Vagina (tissue), 2 donors: ENCODE results near the gene ARHGAP23. TPM values are rescaled to one million over a fixed set of nuclear protein-coding genes. Genes with fewer than 3 reads are reported as not detected.
A peak's percentile ranks its signal among the peaks of the same experiment; 100 is the strongest.
"Not testable (repeated sequence)": the region's sequence is repeated elsewhere in the genome, so short reads cannot be mapped to it uniquely, and the experiment has no call there.

ENCODE experiments used
- DNase-seq, 2 donors: peaks; one replicate each; pipeline ENCODE4 v3.0.0-alpha.2; 2017; ENCODE audit errors: extremely low spot score in 2 of 2
- H3K27ac ChIP-seq: fragments of 200-600 bp; sonication (generic); one replicate; pipeline ENCODE4 v1.5.1; 2019
- H3K27me3 ChIP-seq: fragments of 200-600 bp; sonication (generic); one replicate; pipeline ENCODE4 v1.5.1; 2019
- H3K36me3 ChIP-seq, 2 donors: fragments of 200-600 bp; sonication (generic); one replicate each; pipeline ENCODE4 v1.5.1; 2017 to 2019
- H3K4me1 ChIP-seq: fragments of 200-600 bp; sonication (generic); one replicate; pipeline ENCODE4 v1.5.1; 2019
- H3K4me3 ChIP-seq, 2 donors: fragments of 200-600 bp; sonication (generic); 1 replicate in 1 of 2; 2 replicates in 1 of 2; pipeline ENCODE4 v1.5.1; 2016 to 2019
- H3K9me3 ChIP-seq: fragments of 200-600 bp; sonication (generic); one replicate; pipeline ENCODE4 v1.5.1; 2019
- CTCF ChIP-seq, 3 experiments: fragments of 450-650 bp in 2 of 3; fragments of 200-600 bp in 1 of 3; sonication (generic) in 1 of 3; IDR thresholded peaks; one replicate each; pipeline ENCODE4 v1.5.1; 2017 to 2019; ENCODE audit warnings: antibody characterized with exemption in 3 of 3, mild to moderate bottlenecking in 2 of 3, moderate library complexity in 2 of 3
- POLR2A ChIP-seq, 2 donors: fragments of 450-650 bp; IDR thresholded peaks; one replicate each; pipeline ENCODE4 v1.6.1; 2017; ENCODE audit warnings: antibody characterized with exemption in 2 of 2, mild to moderate bottlenecking in 2 of 2, moderate library complexity in 2 of 2
- POLR2AphosphoS5 ChIP-seq, 2 donors: sonication (generic); formaldehyde crosslinking; IDR thresholded peaks; one replicate each; pipeline ENCODE4 v1.9.0; 2017; ENCODE audit warnings: antibody characterized with exemption in 2 of 2, mild to moderate bottlenecking in 2 of 2, low read depth in 1 of 2; ENCODE audit not compliant: insufficient read depth in 1 of 2
- intact Hi-C: fragments of 100-400 bp; cut with DNase I; formaldehyde crosslinking; loops from one replicate; pipeline ENCODE4 v1.15.1; 2023
- total RNA-seq: library from RNA; depleted of rRNA; stranded (reverse); fragments of >200 nt; gene quantifications from one replicate; pipeline ENCODE4 v1.2.3, GENCODE V29; 2016

ARHGAP23 gene
- total RNA-seq, 1 donor from 2014 or later, result 70.2 TPM

- no peak for DNase-seq
- Histone ChIP-seq H3K27me3 (no peaks in the 10 kb centered on the region), H3K9me3 (no peaks in the 10 kb centered on the region), H3K4me1 (peaks cover 19% of the 10 kb centered on the region), H3K27ac (no peak overlapping the region), H3K4me3 (peak overlapping the region; percentile 18 to 30), H3K36me3 (peaks cover 0 to 21% of the 10 kb centered on the region in 2 donors)
- intact Hi-C loops, result no loop called here
- TF ChIP-seq POLR2AphosphoS5 (IDR thresholded peaks at IDR 0.05; ENCODE audit: insufficient read depth in 1 of 2, low read depth in 1 of 2) (no peak), POLR2A (IDR thresholded peaks at IDR 0.05) (no peak), CTCF (IDR thresholded peaks at IDR 0.05) (no peak)
These were observed 82.3 kb downstream of the ARHGAP23 start for GRCh38 chr17:38510421-38511149.

GRCh38 chr17:38511150-38512108, 83.2 kb downstream of the ARHGAP23 start:
- TF ChIP-seq CTCF (IDR thresholded peaks at IDR 0.05) (no peak), POLR2A (IDR thresholded peaks at IDR 0.05) (no peak), POLR2AphosphoS5 (IDR thresholded peaks at IDR 0.05; ENCODE audit: insufficient read depth in 1 of 2, low read depth in 1 of 2) (no peak)
- H3K9me3 ChIP-seq, result no peaks in the 10 kb centered on the region
- intact Hi-C loops, result no loop called here
- H3K4me1 ChIP-seq, result peaks cover 19% of the 10 kb centered on the region
- no peak for DNase-seq
- no peaks in the 10 kb centered on the region for H3K27me3 ChIP-seq
- H3K27ac ChIP-seq, result no peak overlapping the region
- H3K36me3 ChIP-seq, result peaks cover 0 to 13% of the 10 kb centered on the region in 2 donors
- H3K4me3 ChIP-seq, result no peak overlapping the region

GRCh38 chr17:38512473-38513058, 84.3 kb downstream of the ARHGAP23 start:
- intact Hi-C loops, result no loop called here
- peaks cover 0 to 3% of the 10 kb centered on the region in 2 donors for H3K36me3 ChIP-seq
- no peak overlapping the region for H3K27ac ChIP-seq
- DNase-seq, result no peak
- no peaks in the 10 kb centered on the region for H3K27me3 ChIP-seq
- H3K4me1 ChIP-seq, result peaks cover 19% of the 10 kb centered on the region
- H3K4me3 ChIP-seq, result no peak overlapping the region
- TF ChIP-seq CTCF (IDR thresholded peaks at IDR 0.05) (no peak), POLR2AphosphoS5 (IDR thresholded peaks at IDR 0.05; ENCODE audit: insufficient read depth in 1 of 2, low read depth in 1 of 2) (no peak), POLR2A (IDR thresholded peaks at IDR 0.05) (no peak)
- H3K9me3 ChIP-seq, result no peaks in the 10 kb centered on the region

- DNase-seq, H3K36me3 ChIP-seq, H3K27me3 ChIP-seq, intact Hi-C loops, H3K9me3 ChIP-seq, H3K4me3 ChIP-seq, H3K27ac ChIP-seq, H3K4me1 ChIP-seq: not testable (repeated sequence)
These were observed 98.3 kb downstream of the ARHGAP23 start for GRCh38 chr17:38526526-38526925.

- intact Hi-C loops, H3K9me3 ChIP-seq, H3K4me1 ChIP-seq, H3K4me3 ChIP-seq, H3K36me3 ChIP-seq, H3K27ac ChIP-seq, H3K27me3 ChIP-seq, DNase-seq: not testable (repeated sequence)
These were observed 99.9 kb downstream of the ARHGAP23 start for GRCh38 chr17:38528141-38528540.

GRCh38 chr17:38530856-38531255, 102.6 kb downstream of the ARHGAP23 start:
- H3K27ac ChIP-seq, H3K4me3 ChIP-seq, H3K4me1 ChIP-seq, H3K36me3 ChIP-seq, H3K27me3 ChIP-seq, H3K9me3 ChIP-seq, DNase-seq, intact Hi-C loops: not testable (repeated sequence)

GRCh38 chr17:38531761-38532160, 103.5 kb downstream of the ARHGAP23 start:
- H3K27me3 ChIP-seq, H3K4me1 ChIP-seq, H3K36me3 ChIP-seq, intact Hi-C loops, H3K9me3 ChIP-seq, H3K27ac ChIP-seq, H3K4me3 ChIP-seq, DNase-seq: not testable (repeated sequence)
